ENCODE results near the gene WDFY4.

- no peak for TF ChIP-seq ZNF311 (tag by site-specific recombination; IDR thresholded peaks at IDR 0.05; ENCODE audit: borderline replicate concordance)
- no peak for TF ChIP-seq ZNF274 (IDR thresholded peaks at IDR 0.05; ENCODE audit: low read length)
- no peak for TF ChIP-seq ZNF274 (tag by site-specific recombination; IDR thresholded peaks at IDR 0.05; ENCODE audit: borderline replicate concordance)
- TF ChIP-seq CTCF (tag by site-specific recombination; IDR thresholded peaks at IDR 0.05), result no peak
- TF ChIP-seq ZNF747 (tag by site-specific recombination; IDR thresholded peaks at IDR 0.05), result no peak
- TF ChIP-seq REST (tag by site-specific recombination; IDR thresholded peaks at IDR 0.05), result no peak
Measured at GRCh38 chr10:48996329-48996728, 311.7 kb downstream of the WDFY4 start.

Measured in HEK293 (cell line).